NCI-H446 (cell line): ENCODE data around the gene AGBL3.
"Not testable (repeated sequence)": the region's sequence is repeated elsewhere in the genome, so short reads cannot be mapped to it uniquely, and the experiment has no call there.

ENCODE experiments used
- DNase-seq, 2 experiments: peaks; one replicate each; lab custom pipeline; 2025; lab: John Stamatoyannopoulos, UW

The AGBL3 gene

DNA sequence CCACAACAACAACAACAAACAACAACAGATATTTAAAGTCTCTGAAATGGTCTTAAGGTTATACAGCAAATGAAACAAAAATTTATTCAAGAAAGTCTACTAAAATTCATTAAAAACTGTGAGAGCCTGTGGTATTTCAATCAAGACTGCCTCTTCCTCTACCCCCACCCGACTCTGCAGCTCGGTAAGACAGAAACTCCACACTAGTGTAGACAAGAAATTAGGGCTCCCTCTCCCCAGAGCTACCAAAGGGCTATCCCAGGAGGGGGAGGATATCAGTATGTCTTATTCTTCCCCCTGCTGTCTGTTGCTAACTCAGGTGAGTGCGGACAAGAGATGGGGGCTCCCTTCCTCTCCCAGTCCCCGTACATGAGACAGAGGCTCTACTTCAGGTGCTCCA is 90.6 kb downstream of the AGBL3 start:
- DNase-seq, result no peak

DNA sequence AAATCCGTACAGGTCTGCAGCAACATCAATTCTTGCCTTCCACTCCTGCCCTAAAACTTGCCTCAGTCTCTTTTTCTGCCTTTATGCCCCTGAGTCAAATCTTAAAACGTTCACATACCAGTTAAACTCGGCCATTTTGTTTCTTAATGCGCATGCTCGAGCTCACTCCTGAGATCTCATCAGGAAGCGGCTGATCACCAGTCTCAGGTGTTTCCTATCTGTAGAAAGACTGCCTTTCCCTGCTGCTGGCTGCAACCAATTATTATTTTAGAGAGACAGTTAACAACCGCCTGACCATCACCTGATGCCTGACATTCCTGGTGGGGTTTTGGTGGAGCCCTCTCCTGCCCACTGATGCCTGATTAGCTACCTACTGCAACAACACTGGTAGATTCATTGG is 91.3 kb downstream of the AGBL3 start:
- DNase-seq, result no peak

GRCh38 chr7:135078051-135078450 is 91.7 kb downstream of the AGBL3 start:
- no peak for DNase-seq

DNA sequence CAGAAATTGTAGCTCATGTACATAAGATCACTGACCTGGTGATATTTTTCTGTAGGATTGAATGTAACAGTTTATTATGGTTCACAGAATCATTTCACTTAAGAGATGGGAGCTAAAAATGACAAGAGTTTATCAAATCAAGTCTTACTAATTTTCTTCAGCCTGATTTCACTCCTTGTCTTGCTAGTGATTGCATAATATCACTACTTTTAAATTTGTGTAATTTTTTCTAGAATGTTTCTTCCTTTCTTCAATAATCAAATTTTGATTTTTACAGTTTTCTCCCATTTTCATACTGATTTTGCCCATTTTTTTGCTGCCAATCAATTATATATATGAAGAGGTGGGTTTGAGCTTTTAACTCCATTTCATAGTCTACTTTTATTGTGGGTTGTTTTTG is 92.8 kb downstream of the AGBL3 start:
- no peak for DNase-seq

GRCh38 chr7:135083005-135083404 is 96.7 kb downstream of the AGBL3 start:
- DNase-seq, result no peak

- DNase-seq, result no peak
These were observed 102.3 kb downstream of the AGBL3 start for GRCh38 chr7:135088566-135088965.

- DNase-seq, result no peak
These were observed 105.4 kb downstream of the AGBL3 start for GRCh38 chr7:135091717-135092116.

DNA sequence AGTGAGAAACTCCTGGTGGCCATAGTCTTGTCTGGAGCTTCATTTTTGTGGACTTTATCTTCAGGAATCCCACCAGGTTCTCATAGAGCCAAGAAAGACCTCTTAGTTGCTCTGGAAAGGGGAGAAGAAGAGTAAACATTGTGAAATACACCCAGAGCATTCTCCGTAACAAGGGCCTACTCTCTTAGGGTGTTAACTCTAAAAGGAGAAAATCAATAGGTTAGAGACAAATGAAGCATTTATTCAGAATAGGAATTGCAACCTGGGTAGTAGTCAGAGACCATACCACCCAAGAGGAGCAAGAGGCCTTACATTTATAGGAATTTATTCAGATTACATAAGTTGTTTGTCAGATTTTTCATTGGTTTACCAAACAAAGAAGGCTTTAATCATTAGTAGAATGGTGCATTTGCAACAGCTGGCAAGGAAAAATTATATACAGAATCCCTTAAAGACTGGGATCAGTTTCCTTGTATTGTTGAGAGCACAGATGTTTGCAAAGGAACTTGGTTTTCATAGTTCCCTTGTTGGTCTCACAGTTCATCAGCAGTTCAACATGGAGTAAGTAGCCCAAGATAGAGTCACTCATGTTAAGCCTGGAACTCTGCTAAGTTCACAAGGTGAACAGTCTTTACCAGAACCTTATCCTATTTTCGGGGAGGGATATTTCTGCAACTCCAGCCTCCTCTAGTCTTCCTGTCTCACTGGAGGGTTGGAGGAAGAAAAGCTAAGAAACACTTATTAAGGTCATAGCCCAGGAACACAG is 108.3 kb downstream of the AGBL3 start:
- DNase-seq, result no peak

- no peak for DNase-seq
These were observed 109.1 kb downstream of the AGBL3 start for GRCh38 chr7:135095450-135095849.

GRCh38 chr7:135098391-135098790 is 112.1 kb downstream of the AGBL3 start:
- no peak for DNase-seq

GRCh38 chr7:135100856-135101255 is 114.5 kb downstream of the AGBL3 start:
- DNase-seq, result no peak

- DNase-seq, result no peak
These were observed 116.1 kb downstream of the AGBL3 start for GRCh38 chr7:135102372-135102771.

GRCh38 chr7:135109562-135109961 is 123.3 kb downstream of the AGBL3 start:
- no peak for DNase-seq

- DNase-seq, result no peak
These were observed 123.7 kb downstream of the AGBL3 start for GRCh38 chr7:135109976-135110375.

DNA sequence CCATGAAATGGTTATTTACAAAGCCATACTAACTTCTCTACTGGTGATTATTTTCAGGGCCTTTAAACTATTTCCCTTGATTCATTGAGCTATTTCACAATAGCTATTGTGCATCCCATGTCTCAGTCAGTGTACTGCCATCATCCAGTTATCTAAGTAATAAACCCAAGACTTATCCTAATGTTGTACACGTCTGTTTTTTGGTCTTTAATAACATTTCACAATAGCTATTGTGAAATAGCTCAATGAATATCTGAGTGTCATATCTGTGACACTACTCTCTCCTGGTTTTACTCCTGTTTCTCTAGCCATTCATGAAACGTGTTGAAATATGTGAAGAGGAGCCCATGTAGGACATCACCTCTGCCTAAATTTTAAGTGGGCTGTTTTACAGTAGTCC is 125.1 kb downstream of the AGBL3 start:
- no peak for DNase-seq

- DNase-seq, result no peak
These were observed 128.3 kb downstream of the AGBL3 start for GRCh38 chr7:135114622-135115021.

GRCh38 chr7:135117096-135117495 is 130.8 kb downstream of the AGBL3 start:
- DNase-seq, result no peak

GRCh38 chr7:135121868-135122267 is 135.6 kb downstream of the AGBL3 start:
- no peak for DNase-seq

DNA sequence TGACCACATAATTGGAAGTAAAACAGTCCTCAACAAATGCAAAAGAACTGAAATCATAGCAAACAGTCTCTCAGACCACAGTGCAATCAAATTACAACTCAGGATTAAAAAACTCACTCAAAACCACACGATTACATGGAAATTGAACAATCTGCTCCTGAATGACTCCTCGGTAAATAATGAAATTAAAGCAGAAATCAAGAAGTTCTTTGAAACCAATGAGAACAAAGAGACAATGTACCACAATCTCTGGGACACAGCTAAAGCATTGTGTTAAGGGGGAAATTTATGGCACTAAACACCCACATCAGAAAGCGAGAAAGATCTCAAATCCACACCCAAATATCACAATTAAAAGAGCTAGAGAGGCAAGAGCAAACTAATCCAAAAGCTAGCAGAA is 138.3 kb downstream of the AGBL3 start:
- not testable (repeated sequence) for DNase-seq

DNA sequence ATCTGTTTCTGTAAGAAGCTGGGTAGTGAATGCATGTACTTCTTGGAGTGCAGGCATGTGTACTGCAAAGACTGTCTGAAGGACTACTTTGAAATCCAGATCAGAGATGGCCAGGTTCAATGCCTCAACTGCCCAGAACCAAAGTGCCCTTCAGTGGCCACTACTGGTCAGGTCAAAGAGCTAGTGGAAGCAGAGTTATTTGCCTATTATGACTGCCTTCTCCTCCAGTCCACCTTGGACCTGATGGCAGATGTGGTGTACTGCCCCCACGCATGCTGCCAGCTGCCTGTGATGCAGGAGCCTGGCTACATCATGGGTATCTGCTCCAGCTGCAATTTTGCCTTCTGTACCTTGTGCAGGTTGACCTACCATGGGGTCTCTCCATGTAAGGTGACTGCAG is 142.6 kb downstream of the AGBL3 start:
- no peak for DNase-seq

DNA sequence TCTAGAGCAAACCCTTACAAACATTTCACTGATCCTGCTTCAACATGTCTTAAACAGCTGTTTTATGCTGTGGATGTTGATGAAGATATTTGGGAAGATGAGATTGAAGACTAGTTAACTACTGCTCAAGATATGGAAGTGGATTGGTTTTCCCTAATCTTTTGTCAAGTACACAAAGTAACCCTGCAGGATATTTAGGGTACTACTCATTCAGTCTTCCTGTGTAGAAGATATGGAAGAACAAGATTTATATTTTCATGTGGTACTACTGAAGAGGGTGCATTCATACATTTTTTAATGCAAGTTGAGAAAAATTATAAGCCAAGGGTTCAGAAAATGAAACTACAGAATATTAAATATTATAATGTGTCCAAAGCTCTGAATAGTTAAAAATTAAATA is 143.3 kb downstream of the AGBL3 start:
- DNase-seq, result no peak

DNA sequence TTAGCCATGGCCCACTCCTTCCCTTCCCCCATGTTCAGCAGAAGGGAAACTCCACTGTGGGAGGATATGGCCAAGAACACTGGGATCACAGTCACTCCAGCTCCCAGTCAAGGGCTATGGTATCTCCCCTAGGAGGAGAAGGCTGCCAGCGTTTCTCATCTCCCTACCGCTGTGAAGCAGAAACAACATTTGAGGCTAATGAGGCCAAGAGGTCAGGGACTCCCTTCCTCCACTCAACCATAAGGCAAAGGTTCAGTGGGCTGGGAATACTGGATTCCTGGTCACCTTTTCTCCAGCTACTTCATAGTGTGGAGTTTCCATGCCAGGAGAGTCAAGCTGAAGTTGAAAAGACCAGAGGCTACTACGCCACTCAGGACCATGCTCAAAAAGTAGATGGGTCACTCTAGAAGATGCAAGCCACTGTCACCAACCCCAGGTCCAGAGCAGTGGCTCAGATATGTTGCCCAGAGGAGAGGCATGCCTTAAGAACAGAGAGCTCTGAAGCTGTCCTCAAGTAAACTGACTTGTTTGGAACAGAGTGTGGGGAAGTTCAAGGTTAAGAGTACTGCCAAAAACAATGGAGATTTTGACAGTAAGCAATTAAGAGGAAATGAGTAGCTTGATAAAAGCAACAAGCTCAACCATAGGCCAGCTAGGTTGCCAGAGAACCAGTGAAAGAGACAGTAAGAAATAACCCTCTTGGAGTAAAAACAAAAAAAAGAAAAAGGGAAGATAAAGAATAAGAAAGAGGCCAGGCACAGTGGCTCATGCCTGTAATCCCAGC is 157.8 kb downstream of the AGBL3 start:
- no peak for DNase-seq

DNA sequence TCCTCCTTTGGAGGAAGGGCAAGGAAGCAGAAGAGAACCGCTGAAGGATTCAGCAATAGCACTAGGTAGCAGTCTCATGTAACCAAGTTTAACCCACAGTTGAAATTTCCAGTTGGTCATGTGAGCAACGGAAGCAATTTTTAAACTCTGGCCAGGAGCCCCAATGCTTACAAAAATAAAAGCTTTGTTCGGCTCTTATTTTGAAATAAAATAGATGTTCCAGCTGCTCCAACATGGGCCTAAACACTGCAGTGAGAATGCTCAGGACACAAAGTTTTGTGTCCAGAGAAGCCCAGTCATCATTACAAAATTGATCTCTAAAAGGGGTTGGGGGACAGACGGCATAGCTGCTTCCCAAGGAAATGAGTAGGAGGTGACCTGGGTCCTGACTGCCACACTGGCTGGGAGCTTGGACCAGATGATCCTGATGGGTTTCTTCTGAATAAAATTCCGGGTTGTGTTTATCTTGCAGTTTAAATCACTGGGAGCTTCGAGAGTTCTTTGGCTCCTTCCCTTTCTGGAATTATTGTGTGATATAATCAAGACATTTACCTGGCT is 161.1 kb downstream of the AGBL3 start:
- no peak for DNase-seq
